ENCODE measurements around the gene SPP2. TPM values are rescaled to one million over a fixed set of nuclear protein-coding genes. Genes with fewer than 3 reads are reported as not detected.

Gene SPP2
- total and polyA plus RNA-seq, 9 of the 15 experiments (the other 6 are each of a cell fraction or from before 2014, with no cell fraction given): not detected

- Histone ChIP-seq H3K27ac (ENCODE audit: extremely low read depth, low read depth, low read length) (no peak overlapping the region), H3K4me1 (replicated peaks in 1 of 2; ENCODE audit: control insufficient read depth in 2 of 2, insufficient read depth in 2 of 2, low read length in 2 of 2) (no peaks in the 10 kb centered on the region), H3K9me3 (replicated peaks; ENCODE audit: control insufficient read depth, insufficient read depth, low read depth, low read length) (no peaks in the 10 kb centered on the region), H3K36me3 (ENCODE audit: control insufficient read depth, insufficient read depth, low read length) (no peaks in the 10 kb centered on the region), H3K4me3 (no peak overlapping the region), H2AFZ (ENCODE audit: low read depth, low read length) (no peak overlapping the region), H4K20me1 (replicated peaks; ENCODE audit: control insufficient read depth, insufficient read depth, low read length) (no peaks in the 10 kb centered on the region), H3K79me2 (ENCODE audit: control insufficient read depth, insufficient read depth, low read length) (no peaks in the 10 kb centered on the region), H3K4me2 (ENCODE audit: insufficient read depth, low read length) (no peak overlapping the region), H3K9me1 (ENCODE audit: control insufficient read depth, insufficient read depth, low read length) (no peaks in the 10 kb centered on the region), H3K9ac (ENCODE audit: insufficient read depth in 1 of 2, low read depth in 2 of 2, low read length in 2 of 2) (no peak overlapping the region), H3K27me3 (ENCODE audit: control insufficient read depth in 2 of 2, insufficient read depth in 2 of 2, low read length in 2 of 2) (no peaks in the 10 kb centered on the region; a peak in 1 of 5 replicates)
- TF ChIP-seq BRF1 (IDR thresholded peaks at IDR 0.05; ENCODE audit: borderline replicate concordance, extremely low read depth, insufficient read length): no peak
- TF ChIP-seq C11orf30 (IDR thresholded peaks at IDR 0.05; ENCODE audit: low read depth): no peak
- TF ChIP-seq ARID2 (IDR thresholded peaks at IDR 0.05): no peak
- no peak for TF ChIP-seq ZNF764 (CRISPR knock-in tag; IDR thresholded peaks at IDR 0.05; ENCODE audit: low read depth)
- no peak for TF ChIP-seq THAP7 (CRISPR knock-in tag; IDR thresholded peaks at IDR 0.05)
- TF ChIP-seq, protein P1, sequence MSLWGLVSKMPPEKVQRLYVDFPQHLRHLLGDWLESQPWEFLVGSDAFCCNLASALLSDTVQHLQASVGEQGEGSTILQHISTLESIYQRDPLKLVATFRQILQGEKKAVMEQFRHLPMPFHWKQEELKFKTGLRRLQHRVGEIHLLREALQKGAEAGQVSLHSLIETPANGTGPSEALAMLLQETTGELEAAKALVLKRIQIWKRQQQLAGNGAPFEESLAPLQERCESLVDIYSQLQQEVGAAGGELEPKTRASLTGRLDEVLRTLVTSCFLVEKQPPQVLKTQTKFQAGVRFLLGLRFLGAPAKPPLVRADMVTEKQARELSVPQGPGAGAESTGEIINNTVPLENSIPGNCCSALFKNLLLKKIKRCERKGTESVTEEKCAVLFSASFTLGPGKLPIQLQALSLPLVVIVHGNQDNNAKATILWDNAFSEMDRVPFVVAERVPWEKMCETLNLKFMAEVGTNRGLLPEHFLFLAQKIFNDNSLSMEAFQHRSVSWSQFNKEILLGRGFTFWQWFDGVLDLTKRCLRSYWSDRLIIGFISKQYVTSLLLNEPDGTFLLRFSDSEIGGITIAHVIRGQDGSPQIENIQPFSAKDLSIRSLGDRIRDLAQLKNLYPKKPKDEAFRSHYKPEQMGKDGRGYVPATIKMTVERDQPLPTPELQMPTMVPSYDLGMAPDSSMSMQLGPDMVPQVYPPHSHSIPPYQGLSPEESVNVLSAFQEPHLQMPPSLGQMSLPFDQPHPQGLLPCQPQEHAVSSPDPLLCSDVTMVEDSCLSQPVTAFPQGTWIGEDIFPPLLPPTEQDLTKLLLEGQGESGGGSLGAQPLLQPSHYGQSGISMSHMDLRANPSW (CRISPR knock-in tag; IDR thresholded peaks at IDR 0.05): no peak
- no peak for TF ChIP-seq SOX6 (IDR thresholded peaks at IDR 0.05)
- TF ChIP-seq FOXO4 (CRISPR knock-in tag; IDR thresholded peaks at IDR 0.05): no peak
- no peak for TF ChIP-seq ATF3 (IDR thresholded peaks at IDR 0.05)
- TF ChIP-seq ATF3 (CRISPR knock-in tag; conservative IDR thresholded peaks at IDR 0.05): no peak
- no peak for TF ChIP-seq ZKSCAN1 (IDR thresholded peaks at IDR 0.05; ENCODE audit: low read depth, low read length)
- no peak for TF ChIP-seq HIVEP1 (CRISPR knock-in tag; IDR thresholded peaks at IDR 0.05)
- TF ChIP-seq CBX2 (IDR thresholded peaks at IDR 0.05; ENCODE audit: insufficient read depth, low read length, poor library complexity, severe bottlenecking): no peak
- TF ChIP-seq, protein P2, sequence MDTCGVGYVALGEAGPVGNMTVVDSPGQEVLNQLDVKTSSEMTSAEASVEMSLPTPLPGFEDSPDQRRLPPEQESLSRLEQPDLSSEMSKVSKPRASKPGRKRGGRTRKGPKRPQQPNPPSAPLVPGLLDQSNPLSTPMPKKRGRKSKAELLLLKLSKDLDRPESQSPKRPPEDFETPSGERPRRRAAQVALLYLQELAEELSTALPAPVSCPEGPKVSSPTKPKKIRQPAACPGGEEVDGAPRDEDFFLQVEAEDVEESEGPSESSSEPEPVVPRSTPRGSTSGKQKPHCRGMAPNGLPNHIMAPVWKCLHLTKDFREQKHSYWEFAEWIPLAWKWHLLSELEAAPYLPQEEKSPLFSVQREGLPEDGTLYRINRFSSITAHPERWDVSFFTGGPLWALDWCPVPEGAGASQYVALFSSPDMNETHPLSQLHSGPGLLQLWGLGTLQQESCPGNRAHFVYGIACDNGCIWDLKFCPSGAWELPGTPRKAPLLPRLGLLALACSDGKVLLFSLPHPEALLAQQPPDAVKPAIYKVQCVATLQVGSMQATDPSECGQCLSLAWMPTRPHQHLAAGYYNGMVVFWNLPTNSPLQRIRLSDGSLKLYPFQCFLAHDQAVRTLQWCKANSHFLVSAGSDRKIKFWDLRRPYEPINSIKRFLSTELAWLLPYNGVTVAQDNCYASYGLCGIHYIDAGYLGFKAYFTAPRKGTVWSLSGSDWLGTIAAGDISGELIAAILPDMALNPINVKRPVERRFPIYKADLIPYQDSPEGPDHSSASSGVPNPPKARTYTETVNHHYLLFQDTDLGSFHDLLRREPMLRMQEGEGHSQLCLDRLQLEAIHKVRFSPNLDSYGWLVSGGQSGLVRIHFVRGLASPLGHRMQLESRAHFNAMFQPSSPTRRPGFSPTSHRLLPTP (IDR thresholded peaks at IDR 0.05; ENCODE audit: borderline replicate concordance, extremely low read depth, insufficient read length): no peak
- TF ChIP-seq FOXK1 (CRISPR knock-in tag; IDR thresholded peaks at IDR 0.05; ENCODE audit: borderline replicate concordance): no peak
- WGBS (ENCODE audit: insufficient coverage, low coverage, missing lambda C conversion rate): 0% methylated on average over 3 of the region's 3 CpGs
- in situ Hi-C loops (cut with MboI) (no loop called here), intact Hi-C loops (cut with micrococcal nuclease) (no loop called here)
- DNase-seq (ENCODE audit: extremely low read depth in 1 of 4, low spot score in 3 of 4) (no peak), ATAC-seq (no peak), FAIRE-seq (no peak)
- ChIA-PET POLR2A (no interaction called here), CTCF (ENCODE audit: low intra/inter-chr PET ratio) (no interaction called here)
- no TSS peak for BruUV-seq (replicated peaks)
Measured at GRCh38 chr2:234006501-234006900, 44.0 kb upstream of the SPP2 start.

All from K562 (cell line).